ENCODE data around the gene HS6ST3.

DNA sequence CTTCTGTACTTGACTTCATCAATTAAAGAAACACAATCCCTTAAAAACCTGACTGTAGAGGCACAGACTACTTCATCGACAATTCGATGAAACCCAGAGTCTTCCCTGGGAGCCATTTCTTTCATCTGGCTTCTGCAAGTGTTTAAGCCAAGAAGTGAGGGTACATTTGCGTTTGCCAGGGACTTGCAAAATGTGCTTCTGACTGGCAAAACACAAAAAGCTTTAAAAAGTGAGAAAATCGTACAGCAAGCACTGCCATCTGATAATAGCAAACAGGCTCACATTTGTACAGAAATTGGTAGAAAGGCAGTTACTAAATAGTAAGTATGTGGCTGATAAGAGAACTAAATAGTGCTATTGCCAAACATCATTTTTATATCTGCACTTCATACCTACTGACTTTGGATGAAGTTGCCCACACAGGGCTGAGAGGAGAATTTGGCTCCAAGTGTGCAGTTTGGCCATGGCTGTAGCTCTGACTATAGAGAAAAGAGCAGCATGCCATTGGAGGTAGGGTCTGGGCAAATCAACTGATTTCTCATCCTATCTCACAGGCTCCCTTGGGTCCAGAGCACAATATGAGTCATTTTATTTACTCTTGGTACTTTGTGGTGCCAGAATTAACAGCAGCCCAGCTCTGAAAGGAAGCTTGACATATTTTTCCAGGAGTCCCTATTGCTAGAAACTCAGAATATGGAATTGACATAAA lies 546.2 kb downstream of the HS6ST3 start:
- TF ChIP-seq EZH2phosphoT487 (IDR thresholded peaks at IDR 0.05; ENCODE audit: borderline replicate concordance, low read length): no peak
- TF ChIP-seq, protein P1, sequence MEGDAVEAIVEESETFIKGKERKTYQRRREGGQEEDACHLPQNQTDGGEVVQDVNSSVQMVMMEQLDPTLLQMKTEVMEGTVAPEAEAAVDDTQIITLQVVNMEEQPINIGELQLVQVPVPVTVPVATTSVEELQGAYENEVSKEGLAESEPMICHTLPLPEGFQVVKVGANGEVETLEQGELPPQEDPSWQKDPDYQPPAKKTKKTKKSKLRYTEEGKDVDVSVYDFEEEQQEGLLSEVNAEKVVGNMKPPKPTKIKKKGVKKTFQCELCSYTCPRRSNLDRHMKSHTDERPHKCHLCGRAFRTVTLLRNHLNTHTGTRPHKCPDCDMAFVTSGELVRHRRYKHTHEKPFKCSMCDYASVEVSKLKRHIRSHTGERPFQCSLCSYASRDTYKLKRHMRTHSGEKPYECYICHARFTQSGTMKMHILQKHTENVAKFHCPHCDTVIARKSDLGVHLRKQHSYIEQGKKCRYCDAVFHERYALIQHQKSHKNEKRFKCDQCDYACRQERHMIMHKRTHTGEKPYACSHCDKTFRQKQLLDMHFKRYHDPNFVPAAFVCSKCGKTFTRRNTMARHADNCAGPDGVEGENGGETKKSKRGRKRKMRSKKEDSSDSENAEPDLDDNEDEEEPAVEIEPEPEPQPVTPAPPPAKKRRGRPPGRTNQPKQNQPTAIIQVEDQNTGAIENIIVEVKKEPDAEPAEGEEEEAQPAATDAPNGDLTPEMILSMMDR (IDR thresholded peaks at IDR 0.05; ENCODE audit: low read depth, low read length, poor library complexity, severe bottlenecking): no peak

All from DOHH2 (cell line).